GM23248 (cell line): ENCODE results near the gene ARL13B. TPM values are rescaled to one million over a fixed set of nuclear protein-coding genes. Genes with fewer than 3 reads are reported as not detected.

ENCODE experiments used
- DNase-seq: peaks from one replicate; pipeline ENCODE4 v3.0.0-alpha.2; 2015
- H2AFZ ChIP-seq: fragments of 200-600 bp; sonication (generic); 2 replicates; pipeline ENCODE4 v1.6.1; 2016; ENCODE audit warnings: antibody characterized with exemption
- H3F3A ChIP-seq: fragments of 200-600 bp; sonication (generic); 2 replicates; pipeline ENCODE4 v1.6.1; 2016; ENCODE audit warnings: mild to moderate bottlenecking, antibody characterized with exemption, mixed run types; ENCODE audit not compliant: insufficient read depth
- H3K27ac ChIP-seq: fragments of 200-600 bp; sonication (generic); 2 replicates; pipeline ENCODE4 v1.5.1; 2016; ENCODE audit warnings: mild to moderate bottlenecking
- H3K27me3 ChIP-seq: fragments of 200-600 bp; sonication (generic); replicated peaks from 2 replicates; pipeline ENCODE4 v1.6.1; 2016; ENCODE audit warnings: mild to moderate bottlenecking; ENCODE audit not compliant: insufficient read depth
- H3K36me3 ChIP-seq: fragments of 200-600 bp; sonication (generic); 2 replicates; pipeline ENCODE4 v1.6.1; 2016; ENCODE audit warnings: low read depth, mild to moderate bottlenecking
- H3K4me1 ChIP-seq: fragments of 200-600 bp; sonication (generic); 2 replicates; pipeline ENCODE4 v1.6.1; 2016; ENCODE audit warnings: mild to moderate bottlenecking; ENCODE audit not compliant: insufficient read depth
- H3K4me2 ChIP-seq: fragments of 200-600 bp; sonication (generic); one replicate; pipeline ENCODE4 v1.6.1; 2016; ENCODE audit warnings: mild to moderate bottlenecking; ENCODE audit not compliant: unreplicated experiment
- H3K4me3 ChIP-seq: fragments of 200-600 bp; sonication (generic); 2 replicates; pipeline ENCODE4 v1.5.1; 2016; ENCODE audit warnings: mild to moderate bottlenecking
- H3K79me2 ChIP-seq: fragments of 200-600 bp; sonication (generic); 2 replicates; pipeline ENCODE4 v1.6.1; 2016; ENCODE audit warnings: mild to moderate bottlenecking; ENCODE audit not compliant: insufficient read depth
- H3K9ac ChIP-seq: fragments of 200-600 bp; sonication (generic); 2 replicates; pipeline ENCODE4 v1.6.1; 2016; ENCODE audit warnings: mild to moderate bottlenecking
- H3K9me2 ChIP-seq: fragments of 200-600 bp; sonication (generic); 2 replicates; pipeline ENCODE4 v1.6.1; 2016; ENCODE audit warnings: mixed run types, mild to moderate bottlenecking, moderate library complexity; ENCODE audit not compliant: insufficient read depth
- H3K9me3 ChIP-seq: fragments of 200-600 bp; sonication (generic); one replicate; pipeline ENCODE4 v1.6.1; 2017; ENCODE audit warnings: low read depth
- H4K20me1 ChIP-seq: fragments of 200-600 bp; sonication (generic); 2 replicates; pipeline ENCODE4 v1.6.0; 2016; ENCODE audit not compliant: insufficient read depth
- EZH2 ChIP-seq: fragments of 200-600 bp; sonication (generic); IDR thresholded peaks from 2 replicates; pipeline ENCODE4 v1.6.1; 2018; ENCODE audit warnings: antibody characterized with exemption, mild to moderate bottlenecking; ENCODE audit not compliant: insufficient read depth, poor library complexity, severe bottlenecking
- EZH2phosphoT487 ChIP-seq: fragments of 200-600 bp; sonication (generic); IDR thresholded peaks from 2 replicates; pipeline ENCODE4 v1.6.1; 2018; ENCODE audit warnings: antibody characterized with exemption, moderate library complexity, mild to moderate bottlenecking, low read depth; ENCODE audit not compliant: insufficient read depth
- WGBS, 2 experiments: methylation state at CpG; one replicate each; pipeline ENCODE4 v1.1.6; 2015 to 2017; ENCODE audit warnings: low lambda C conversion rate in 2 of 2, low coverage in 1 of 2; ENCODE audit errors: missing lambda C conversion rate in 2 of 2; 5-methylcytosine and 5-hydroxymethylcytosine counted together
- in situ Hi-C: fragments of 300-500 bp; cut with MboI; formaldehyde crosslinking; loops from 2 replicates; pipeline ENCODE4 v1.15.0; 2020
- polyA plus RNA-seq: library from polyadenylated mRNA; unstranded; fragments of >200 nt; fragmentation: Nextera tagmentation; extraction: Ambion mirVana; gene quantifications from 2 replicates; pipeline ENCODE4 v1.2.1, GENCODE V29; 2016
- total RNA-seq: library from RNA; depleted of rRNA; stranded (reverse); fragments of >200 nt; shearing (Covaris generic); gene quantifications from 2 replicates; pipeline ENCODE4 v1.2.3, GENCODE V29; 2014

The ARL13B gene
- total and polyA plus RNA-seq, 2 experiments from 2014 or later: 15.0 to 16.9 TPM

DNA sequence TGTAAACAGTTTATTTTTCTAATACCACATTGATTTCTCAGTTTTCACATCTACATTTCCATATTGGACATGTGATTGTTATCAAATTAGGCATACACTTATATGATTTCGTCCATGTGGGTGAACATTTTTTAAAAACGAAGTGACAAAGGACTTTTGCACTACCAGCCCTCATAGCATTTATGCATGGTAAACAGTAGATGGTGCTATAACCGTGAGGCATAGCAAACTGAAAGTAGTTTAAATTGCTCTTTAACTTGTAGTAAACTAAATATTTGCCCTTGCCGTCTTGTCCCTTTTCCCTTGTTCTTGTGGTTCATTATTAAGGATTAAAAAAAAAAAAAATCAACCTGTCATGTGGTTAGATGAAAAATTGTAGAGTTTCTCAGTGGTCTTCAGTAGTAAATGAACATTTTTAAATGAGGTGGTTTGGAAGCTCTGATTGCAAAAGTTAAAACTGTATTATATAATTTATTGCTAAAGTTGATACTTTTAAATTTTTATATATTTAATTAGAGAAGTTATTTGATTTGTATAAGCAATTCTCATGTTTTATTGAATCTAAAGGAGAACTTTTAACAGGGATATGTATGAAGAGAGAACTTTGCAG, 24.5 kb downstream of the ARL13B start:
- H3K79me2 ChIP-seq: no peaks in the 10 kb centered on the region
- H2AFZ ChIP-seq: peak overlapping the region; percentile 89
- in situ Hi-C loops: no loop called here
- peak overlapping the region; percentile 73 for H3K4me3 ChIP-seq
- TF ChIP-seq EZH2: no peak
- TF ChIP-seq EZH2phosphoT487: no peak
- no peaks in the 10 kb centered on the region for H3K9me3 ChIP-seq
- no peaks in the 10 kb centered on the region for H3F3A ChIP-seq
- peaks cover 4% of the 10 kb centered on the region; the same call in 1 of the 2 replicates for H3K4me1 ChIP-seq
- WGBS, 2 experiments: 1 to 3% methylated on average over 4 of the region's 4 CpGs
- peak overlapping the region; percentile 77 for H3K9ac ChIP-seq
- no peaks in the 10 kb centered on the region for H3K27me3 ChIP-seq
- peak overlapping the region; percentile 94 for H3K4me2 ChIP-seq
- H3K9me2 ChIP-seq: no peaks in the 10 kb centered on the region
- no peaks in the 10 kb centered on the region for H3K36me3 ChIP-seq
- no peak overlapping the region for H3K27ac ChIP-seq
- no peaks in the 10 kb centered on the region for H4K20me1 ChIP-seq
- peak; percentile 83 for DNase-seq

DNA sequence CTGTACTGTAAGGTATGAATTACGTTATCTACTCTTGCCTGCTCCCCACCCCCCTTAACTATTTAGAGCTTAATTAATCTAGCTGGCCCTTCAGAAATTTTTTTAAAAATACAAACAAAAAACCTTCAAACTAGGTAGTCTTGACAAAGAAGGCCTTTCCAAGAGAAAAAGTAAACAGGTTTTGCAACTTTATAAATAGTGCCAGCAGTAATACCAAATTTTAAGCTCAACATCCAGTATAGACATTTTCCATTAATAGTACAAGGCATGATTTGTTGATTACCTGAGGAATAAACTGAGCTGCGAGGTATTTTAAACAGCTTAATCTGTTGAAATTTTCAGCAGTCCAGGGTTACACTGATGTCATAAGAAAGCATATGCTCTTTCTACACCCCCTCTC, 28.3 kb downstream of the ARL13B start:
- in situ Hi-C loops: no loop called here
- no peak overlapping the region for H3K4me3 ChIP-seq
- H3K9ac ChIP-seq: no peak overlapping the region
- H3K36me3 ChIP-seq: no peaks in the 10 kb centered on the region
- H3K4me2 ChIP-seq: no peak overlapping the region
- no peak for DNase-seq
- H3K27ac ChIP-seq: no peak overlapping the region
- no peaks in the 10 kb centered on the region for H4K20me1 ChIP-seq
- no peaks in the 10 kb centered on the region for H3K27me3 ChIP-seq
- 96 to 100% methylated on average over 2 of the region's 2 CpGs for WGBS, 2 experiments
- H2AFZ ChIP-seq: no peak overlapping the region
- TF ChIP-seq EZH2 (no peak), EZH2phosphoT487 (no peak)
- H3F3A ChIP-seq: no peaks in the 10 kb centered on the region
- no peaks in the 10 kb centered on the region for H3K9me2 ChIP-seq
- no peaks in the 10 kb centered on the region for H3K9me3 ChIP-seq
- no peaks in the 10 kb centered on the region for H3K79me2 ChIP-seq
- peaks cover 4% of the 10 kb centered on the region; the same call in 1 of the 2 replicates for H3K4me1 ChIP-seq

DNA sequence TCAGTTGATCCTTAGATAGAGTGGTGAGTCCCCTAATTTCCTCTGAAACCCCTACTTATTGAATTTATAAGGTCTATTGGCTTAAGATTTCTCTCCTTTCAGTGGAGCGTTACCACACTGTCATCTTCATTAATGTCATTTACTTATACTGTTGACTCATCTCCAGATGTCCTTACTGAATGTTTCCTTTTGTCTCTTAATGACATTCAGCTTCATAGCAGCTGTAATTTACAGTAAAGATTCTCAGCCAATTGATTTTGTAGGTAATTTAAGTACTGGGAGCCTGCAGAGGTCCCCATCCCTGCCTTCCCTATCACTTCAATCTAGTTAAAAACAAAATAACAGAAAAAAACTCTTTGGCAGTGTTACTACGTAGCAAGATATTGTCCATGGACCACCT, 29.7 kb downstream of the ARL13B start:
- Histone ChIP-seq H3K36me3 (no peaks in the 10 kb centered on the region), H3K79me2 (no peaks in the 10 kb centered on the region), H3K4me3 (no peak overlapping the region), H3F3A (no peaks in the 10 kb centered on the region), H3K27me3 (no peaks in the 10 kb centered on the region), H3K9me3 (no peaks in the 10 kb centered on the region), H3K27ac (no peak overlapping the region), H3K4me1 (no peaks in the 10 kb centered on the region), H3K4me2 (no peak overlapping the region), H3K9me2 (no peaks in the 10 kb centered on the region), H3K9ac (no peak overlapping the region), H4K20me1 (no peaks in the 10 kb centered on the region), H2AFZ (no peak overlapping the region)
- DNase-seq: no peak
- in situ Hi-C loops: no loop called here
- no peak for TF ChIP-seq EZH2phosphoT487
- no peak for TF ChIP-seq EZH2
- WGBS, 2 experiments: 99 to 100% methylated on average over 2 of the region's 2 CpGs

DNA sequence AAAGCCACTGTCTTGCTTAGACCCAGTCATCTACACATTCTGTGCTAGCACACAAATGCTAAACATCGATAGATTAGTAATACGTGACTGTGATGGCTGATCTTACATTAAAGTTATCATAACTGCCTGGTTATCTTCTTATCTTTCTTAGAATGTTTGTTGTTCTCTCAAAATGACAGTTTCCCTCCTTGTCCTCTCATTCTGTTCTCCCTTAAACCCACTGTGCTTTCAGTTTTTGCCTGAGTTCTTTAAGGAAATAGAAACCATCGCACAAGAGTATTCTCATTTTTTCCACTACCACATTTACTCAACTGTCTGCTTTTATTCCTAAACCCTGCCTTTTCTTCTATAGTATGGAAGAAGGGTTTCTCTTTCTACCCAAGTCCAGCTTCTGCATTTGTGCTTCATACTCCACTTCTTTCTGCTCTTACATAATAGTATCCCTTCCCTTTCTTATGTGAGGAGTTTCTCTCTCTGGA, 31.3 kb downstream of the ARL13B start:
- DNase-seq: no peak
- no peaks in the 10 kb centered on the region for H3K79me2 ChIP-seq
- no peak overlapping the region for H3K27ac ChIP-seq
- no peaks in the 10 kb centered on the region for H3F3A ChIP-seq
- no peaks in the 10 kb centered on the region for H3K27me3 ChIP-seq
- H3K4me3 ChIP-seq: no peak overlapping the region
- no peaks in the 10 kb centered on the region for H3K9me3 ChIP-seq
- TF ChIP-seq EZH2phosphoT487 (no peak), EZH2 (no peak)
- no peaks in the 10 kb centered on the region for H3K36me3 ChIP-seq
- H3K9me2 ChIP-seq: no peaks in the 10 kb centered on the region
- no peak overlapping the region for H3K4me2 ChIP-seq
- H3K4me1 ChIP-seq: no peaks in the 10 kb centered on the region
- in situ Hi-C loops: no loop called here
- 97 to 99% methylated on average over 3 of the region's 3 CpGs for WGBS, 2 experiments
- H4K20me1 ChIP-seq: no peaks in the 10 kb centered on the region
- H2AFZ ChIP-seq: no peak overlapping the region
- no peak overlapping the region for H3K9ac ChIP-seq
